GM18502 (cell line): ENCODE results near the gene C3.
"Not testable (repeated sequence)": the region's sequence is repeated elsewhere in the genome, so short reads cannot be mapped to it uniquely, and the experiment has no call there.

Source experiments
- ATAC-seq: cut with Tn5 transposase; IDR thresholded peaks from one replicate; pipeline ENCODE4 v1.9.1; 2021; ENCODE audit warnings: mild to moderate bottlenecking; ENCODE audit not compliant: unreplicated experiment, poor library complexity

C3 gene

DNA sequence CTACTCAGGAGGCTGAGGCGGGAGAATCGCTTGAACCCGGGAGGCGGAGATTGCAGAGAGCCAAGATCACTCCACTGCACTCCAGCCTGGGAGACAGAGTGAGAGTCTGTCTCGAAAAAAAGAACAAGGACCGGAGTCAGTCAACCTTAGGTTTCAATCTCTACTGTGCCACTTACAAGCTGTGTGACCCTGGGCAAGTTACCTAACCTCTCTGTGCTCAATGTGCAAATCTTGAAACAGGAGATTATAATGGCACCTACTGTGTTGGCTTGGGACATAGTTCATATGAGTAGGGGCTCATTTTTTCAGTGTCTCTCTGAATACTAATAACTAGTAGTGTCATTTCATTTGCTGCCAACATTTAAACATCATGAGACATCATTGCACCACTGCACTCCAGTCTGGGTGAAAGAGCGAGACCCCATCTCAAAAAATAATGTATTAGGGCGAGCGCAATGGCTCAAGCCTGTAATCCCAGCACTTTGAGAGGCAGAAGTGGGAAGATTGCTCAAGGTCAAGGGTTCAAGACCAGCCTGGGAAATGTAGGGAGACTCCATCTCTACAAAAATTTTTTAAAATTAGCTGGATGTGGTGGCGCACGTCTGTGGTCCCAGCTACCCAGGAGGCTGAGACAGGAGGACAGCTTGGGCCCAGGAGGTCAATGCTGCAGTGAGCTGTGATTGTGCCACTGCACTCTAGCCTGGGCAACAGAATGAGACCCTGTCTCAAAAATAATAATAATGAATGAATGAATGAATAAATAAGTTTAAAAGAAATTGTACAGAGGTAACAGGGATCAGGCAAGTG, 5.5 kb downstream of the C3 start:
- no peak for ATAC-seq

DNA sequence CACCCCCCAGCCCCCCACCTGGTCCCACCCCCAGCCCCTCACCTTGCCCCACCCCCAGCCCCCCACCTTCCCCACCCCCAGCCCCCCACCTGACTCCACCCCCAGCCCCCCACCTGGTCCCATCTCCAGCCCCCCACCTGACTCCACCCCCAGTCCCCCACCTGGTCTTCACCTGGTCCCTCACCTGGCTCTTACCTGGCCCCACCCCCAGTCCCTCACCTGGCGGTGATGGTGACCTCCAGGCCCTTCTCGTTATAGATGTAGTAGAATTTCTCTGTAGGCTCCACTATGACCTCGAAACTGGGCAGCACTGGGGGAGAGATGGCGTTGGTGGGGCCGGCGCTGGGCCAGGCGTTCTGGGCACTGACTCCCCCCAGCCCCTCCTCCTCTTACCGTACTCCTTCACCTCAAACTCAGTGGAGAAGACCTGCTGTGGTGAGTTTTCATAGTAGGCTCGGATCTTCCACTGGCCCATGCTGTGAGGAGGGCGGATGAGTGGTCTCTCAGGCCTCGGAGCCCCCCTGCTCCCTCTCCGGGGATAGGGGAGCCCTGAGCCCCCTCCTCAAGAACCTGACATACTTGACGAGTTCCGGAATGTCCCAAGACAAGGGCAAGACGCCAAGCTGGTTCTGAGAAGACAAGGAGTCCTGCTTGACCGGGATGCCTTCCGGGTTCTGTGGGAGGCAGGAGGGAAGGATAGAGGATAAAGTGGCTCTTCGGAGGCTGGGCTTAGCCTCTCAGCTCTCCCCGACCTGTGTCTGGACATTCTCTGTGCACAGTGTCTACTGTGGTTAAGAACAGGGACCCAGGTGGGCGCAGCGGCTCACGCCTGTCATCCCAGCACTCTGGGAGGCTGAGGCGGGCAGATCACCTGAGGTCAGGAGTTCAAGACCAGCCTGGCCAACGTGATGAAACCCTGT, 6.4 kb downstream of the C3 start:
- no peak for ATAC-seq

DNA sequence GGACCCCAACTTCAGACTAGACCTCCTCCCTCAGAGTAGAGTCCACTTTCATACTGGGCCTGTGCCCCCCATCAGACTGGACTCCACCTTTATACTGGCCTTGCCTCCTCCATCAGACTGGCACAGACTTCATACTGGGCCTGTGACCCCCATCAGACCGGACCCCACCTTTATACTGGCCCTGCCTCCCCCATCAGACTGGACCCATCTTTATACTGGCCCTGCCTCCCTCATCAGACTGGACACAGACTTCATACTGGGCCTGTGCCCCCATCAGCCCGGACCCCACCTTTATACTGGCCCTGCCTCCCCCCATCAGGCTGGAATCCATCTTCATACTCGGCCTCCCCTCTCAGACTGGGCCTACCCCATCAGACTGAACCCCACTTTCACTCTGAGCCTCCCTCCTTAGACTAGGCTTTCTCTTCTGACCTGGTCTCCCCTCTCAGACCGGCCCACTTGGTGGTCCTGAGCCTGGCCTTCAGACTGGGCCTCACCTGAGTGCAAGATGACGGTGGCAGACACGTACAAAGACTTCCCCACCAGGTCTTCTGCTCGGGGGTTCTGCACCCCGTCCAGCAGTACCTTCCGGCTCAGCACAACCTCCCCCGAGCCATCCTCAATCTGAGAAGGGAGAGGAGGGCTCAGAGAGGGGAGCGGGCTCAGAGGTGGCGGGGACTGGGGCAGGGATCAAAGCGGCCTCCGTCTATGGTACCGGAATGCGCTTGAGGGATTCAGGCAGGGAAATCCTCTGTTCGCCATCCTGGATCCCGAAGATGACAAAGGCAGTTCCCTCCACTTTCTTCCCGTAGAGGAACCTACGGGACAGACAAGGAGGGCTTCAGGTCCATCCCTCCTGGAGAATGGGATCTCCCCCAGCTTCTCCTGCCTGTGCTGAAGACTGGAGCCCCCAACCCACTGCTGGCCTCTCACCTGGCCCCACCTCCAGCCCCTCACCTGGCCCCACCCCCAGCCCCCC, 7.5 kb downstream of the C3 start:
- ATAC-seq, result no peak

DNA sequence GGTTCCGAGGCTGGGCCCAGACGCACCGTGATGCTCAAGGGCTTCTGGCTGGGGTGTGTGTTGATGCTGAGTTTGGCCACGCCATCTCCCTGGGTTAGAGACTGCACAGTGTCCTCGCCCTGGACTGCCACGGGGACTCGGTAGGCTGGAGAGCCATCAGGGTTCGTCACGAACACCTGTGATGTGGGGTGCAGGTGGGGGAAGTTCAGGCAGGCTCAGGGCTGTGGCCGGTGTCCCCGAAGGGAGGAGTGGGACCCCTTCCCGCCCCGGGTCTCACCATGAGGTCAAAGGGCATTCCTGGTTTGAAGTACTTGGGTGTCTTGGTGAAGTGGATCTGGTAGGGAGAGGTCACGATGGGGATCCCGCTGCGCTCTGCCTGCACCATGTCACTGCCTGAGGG, 8.2 kb downstream of the C3 start:
- ATAC-seq, result no peak

DNA sequence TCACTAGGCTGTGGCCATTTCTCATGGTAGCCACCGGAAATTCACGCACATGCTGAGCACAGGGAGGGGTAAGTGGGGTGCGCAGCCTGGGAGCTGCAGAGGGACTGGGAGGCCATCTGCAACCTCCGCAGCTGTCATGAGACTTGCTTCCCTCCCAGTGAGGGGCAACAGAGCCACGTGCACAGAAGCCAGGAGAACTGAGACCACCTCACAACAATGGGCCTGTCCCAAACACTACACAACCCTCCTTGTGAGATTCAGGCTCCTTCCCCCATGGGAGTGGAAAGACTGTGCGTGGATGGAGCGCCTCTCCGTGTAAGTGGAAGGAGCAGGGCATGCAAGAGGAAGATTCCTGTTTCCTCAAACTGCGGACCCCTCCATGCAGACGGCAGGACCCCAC, 8.8 kb downstream of the C3 start:
- ATAC-seq, result no peak

DNA sequence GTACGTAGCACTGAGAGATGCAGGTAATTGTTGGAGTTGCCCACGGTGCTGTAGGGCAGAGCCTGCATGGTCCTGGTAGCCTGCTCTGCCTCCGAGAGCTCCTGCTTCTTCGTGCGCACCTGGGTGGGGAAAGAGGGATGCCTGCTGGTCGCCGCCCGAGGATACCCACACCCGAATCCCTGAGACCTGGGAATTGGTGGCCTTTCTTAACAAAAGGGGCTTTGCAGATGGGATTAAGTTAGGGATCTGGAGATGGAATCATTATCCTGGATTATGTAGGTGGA, 9.4 kb downstream of the C3 start:
- ATAC-seq, result no peak

DNA sequence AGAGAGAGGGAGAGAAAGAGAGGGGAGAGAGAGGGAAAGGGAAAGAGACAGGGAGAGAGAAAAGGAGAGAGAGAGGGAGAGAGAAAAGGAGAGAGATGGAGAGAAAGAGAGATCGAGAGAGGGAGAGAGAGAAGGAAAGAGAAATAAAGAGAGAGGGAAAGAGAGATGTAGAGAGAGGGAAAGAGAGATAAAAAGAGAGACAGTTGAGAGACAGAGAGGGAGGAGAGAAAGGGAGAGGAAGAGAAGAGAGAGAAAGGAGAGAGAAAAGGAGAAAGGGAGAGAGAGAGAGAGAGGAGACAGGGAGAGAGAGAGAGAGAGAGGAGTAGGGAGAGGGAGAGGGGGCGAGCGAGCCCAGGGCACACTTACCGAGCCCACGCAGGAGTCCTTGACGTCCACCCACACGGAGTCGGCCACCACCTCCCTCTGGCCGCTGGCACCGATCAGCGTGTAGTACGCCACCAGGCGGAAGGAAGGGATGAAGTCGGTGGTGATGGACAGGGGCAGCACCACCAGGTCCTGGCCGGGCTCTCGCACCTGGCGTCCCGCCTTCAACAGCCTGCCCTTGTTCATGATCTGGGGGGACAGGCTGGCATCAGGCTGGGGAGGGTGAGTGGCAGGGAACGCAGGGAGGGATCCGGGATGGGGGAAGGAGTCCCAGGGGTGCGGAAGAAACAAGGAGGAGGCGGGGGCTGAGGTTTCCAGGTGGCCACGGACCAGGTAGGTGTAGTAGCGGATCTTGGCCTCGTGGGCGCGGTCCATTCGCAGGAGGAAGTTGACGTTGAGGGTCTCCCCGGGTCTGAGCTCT, 10.0 kb downstream of the C3 start:
- no peak for ATAC-seq

DNA sequence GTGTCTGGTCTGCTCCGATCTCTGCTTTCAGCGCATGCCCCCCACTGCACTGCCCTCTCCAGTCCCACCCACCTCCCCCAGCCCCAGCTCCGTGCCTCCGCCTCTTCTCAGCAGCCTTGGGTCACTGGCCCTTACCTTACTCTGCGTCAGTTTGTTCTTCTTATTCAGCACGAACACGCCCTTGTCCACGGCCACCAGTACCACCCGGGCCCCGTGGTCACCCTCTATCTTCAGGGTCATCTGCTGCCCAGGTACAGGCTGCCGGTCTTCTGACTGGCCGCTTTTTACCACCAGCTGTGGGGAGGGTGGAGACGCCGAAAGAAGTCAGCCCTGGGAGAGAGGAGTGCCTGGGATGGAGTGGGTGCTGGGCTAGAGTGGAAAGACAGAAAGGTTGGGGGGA, 10.9 kb downstream of the C3 start:
- no peak for ATAC-seq

DNA sequence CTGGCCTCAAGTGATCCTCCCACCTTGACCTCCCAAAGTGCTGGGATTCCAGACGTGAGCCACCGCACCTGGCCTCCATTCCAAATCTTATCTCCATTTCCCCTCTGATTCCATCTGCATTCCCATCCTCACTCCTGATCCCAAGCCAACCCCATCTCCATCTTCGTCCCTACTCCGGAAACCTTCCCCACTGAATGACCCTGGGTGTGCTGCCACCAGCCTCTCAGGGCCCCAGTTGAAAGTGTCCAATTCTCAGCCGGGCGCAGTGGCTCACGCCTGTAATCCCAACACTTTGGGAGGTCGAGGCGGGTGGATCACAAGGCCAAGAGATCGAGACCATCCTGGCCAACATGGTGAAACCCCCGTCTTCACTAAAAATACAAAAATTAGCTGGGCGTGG, 11.5 kb downstream of the C3 start:
- not testable (repeated sequence) for ATAC-seq

DNA sequence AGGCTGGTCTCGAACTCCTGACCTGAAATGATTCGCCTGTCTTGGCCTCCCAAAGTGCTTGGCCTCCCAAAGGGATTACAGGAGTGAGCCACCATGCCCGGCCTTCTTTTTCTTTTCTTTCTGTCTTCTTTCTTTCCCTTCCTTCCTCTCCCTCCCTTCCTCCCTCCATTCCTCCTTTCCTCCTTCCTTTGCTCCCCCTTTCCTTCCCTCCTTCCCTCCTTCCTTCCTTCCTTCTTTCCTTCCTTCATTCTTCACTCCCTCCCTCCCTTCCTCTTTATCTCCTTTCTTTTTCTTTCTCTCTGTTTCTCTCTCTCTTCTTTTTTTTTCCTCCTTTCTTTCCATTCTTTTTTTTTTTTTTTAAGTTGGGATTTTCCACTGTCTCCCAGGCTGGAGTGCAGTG, 12.1 kb downstream of the C3 start:
- ATAC-seq, result no peak

DNA sequence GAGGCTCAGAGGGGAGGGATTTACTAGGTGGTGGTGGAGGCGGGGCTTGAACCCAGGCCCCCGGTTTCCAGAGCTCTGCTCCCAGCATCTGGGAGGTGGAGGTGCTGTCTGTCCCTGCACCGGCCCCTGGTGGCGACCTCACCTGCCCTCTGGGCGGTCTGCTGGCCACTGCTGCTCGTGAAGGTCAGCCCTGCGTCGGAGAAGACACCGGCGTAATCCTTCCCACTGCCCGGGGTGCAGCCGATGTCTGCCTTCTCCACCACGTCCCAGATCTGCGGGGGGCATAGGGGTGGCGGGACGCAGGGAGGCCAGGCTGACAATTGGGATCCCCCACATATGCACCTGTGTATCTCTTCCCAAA, 12.8 kb downstream of the C3 start:
- no peak for ATAC-seq

DNA sequence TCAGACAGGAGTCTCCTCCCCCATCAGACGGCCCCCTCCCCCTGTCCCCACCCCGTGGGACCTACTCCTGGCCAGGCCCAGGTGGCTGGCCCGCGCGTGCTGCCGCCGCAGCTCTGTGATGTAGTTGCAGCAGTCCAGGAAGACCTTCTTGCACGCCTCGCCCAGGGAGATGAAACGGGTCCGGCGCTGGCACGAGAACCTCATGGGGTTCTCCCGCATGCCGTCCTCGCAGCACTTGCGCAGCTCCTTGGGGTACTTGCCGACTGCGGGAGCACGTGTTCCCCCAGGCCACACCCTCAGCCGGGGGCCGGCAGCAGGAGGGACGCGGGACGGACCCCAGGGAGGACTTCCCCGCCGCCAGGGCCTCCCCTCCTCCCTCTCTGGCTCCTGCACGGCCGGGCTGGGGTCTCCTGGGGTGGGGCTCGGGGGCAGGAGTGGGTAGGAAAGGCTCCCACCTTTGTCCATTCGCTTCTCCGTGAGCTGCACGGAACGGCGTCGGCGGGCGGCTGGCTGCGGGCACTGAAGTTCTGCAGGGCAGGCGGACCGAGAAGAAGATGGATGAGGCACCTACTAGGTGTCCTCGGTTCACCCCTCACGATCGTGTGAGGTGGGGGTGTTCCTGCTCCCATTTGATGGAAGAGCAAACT, 13.3 kb downstream of the C3 start:
- ATAC-seq, result no peak

DNA sequence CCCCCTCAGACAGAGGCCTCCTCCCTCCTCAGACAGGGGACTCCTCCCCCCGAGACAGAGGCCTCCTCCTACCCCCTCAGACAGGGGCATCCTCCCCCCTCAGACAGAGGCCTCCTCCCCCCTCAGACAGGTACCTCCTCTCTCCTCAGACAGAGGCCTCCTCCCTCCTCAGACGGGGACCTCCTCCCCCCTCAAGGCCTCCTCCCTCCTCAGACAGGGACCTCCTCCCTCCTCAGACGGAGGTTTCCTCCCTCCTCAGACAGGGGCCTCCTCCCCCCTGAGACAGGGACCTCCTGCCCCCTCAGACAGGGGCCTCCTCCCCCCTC, 13.9 kb downstream of the C3 start:
- no peak for ATAC-seq

DNA sequence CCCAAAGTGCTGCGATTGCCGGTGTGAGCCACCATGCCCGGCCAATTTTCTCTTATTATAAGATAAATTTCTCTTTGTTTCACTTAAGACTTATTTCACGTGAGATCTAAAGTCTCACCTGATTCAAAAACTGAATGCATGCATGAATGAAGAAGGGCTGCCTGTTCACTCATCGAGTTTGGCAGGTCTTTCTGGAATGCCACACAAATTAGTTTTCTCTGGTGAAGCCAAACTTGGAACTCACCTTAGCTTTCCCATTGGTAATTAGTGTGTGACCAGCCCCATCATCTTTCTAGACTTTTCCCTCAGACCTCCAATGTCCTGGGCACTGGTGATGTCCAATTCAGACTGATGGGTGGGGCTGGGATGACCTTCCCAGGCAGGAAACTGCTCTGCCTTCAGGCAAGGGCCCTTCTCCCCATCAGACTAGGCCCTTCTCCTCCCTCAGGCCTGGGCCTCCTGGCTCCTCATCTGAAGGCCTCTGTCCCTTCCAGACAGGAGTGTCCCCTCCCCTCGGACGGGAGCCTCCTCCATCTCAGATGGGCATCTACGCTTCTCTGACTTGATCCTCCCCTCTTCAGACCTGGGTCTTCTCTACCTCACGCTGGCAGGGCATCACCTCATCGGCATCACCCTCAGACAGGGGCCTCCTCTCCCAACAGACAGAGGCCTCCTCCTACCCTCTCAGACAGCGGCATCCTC, 14.4 kb downstream of the C3 start:
- no peak for ATAC-seq

DNA sequence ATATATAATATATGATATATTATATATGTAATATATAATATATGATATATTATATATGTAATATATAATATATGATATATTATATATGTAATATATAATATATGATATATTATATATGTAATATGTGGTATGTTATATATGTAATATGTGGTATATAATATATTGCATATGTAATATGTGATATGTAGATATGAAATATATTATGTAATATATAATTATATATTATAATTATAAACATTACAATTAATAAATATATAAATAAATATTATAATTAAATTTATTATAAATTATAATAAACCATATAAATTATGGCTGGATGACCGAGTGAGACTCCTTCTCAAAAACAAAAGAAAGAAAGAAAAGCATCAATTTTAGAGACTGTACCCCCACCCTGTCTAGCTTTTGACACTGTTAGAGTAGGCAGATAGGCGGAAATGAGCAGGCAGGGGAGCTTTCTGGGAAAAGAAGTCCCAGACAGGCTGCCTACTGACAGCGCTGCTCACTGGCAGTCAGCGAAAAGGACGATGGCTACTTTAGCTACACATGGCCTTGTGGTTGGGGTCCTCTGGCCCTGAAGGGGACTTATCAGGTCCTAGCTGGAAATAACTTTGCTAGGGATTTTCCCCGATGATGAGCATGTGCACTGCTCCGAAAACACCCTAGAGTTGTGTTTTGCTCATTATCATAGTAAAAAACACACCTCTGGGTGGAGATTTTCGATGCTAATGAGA, 19.7 kb downstream of the C3 start:
- no peak for ATAC-seq

DNA sequence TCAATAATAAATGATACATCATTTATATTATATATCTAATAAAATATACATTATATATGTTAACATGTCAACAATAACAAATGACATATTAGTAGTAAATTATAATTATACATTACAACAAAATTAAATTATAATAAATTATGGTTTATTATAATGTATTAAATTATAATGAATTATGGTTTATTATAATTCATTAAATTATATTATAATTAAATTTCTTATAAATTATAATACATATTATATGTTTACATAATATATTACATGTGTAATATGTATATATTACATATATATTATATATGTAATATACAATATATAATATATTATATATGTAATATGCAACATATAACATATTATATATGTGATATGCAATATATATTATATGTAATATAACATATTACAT, 20.5 kb downstream of the C3 start:
- ATAC-seq, result no peak

DNA sequence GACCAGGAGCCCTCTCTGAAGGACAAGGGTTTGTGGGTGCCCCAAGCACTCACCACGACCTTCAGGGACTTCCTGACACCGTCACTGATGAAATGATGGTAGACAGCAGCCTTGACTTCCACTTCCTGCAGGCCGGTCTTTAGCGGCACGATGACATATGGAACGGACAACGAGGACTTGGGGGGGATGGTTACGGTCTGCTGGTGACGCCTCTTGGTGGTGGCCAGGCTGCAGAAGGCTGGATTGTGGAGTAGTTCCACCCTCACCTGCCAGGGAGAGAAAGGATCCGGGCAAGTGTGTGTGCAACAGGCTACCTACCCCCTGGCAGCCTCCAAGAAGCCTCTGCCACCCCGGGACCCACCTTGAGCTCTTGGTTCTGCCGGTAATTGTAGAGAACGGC, 23.2 kb downstream of the C3 start:
- ATAC-seq, result no peak

DNA sequence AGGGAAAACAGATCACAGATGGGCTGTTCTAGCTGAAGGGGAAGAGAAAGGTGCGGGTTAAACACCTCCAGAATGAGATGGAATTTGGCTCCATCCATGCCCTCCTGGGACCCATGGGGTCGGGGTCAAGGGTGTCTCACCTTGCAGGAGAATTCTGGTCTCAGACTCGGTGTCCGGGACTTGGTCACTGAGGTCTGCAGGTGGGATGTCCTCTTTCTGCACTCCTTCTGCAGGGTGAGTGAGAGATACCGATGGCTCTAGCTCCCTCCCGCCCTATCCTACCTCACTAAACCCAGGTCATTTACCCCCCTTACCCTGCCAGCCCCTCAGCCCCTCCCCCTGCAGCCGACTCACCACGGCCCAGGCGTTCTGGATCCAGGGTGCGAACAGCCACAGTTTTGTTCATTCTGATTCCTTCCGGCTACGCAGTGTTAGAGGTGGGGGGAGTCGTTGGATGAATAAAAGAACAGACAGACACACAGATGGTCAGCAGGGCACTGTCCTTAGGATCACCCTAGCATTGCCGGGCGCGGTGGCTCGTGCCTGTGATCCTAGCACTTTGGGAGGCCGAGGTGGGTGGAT, 24.1 kb downstream of the C3 start:
- no peak for ATAC-seq
